B cell (primary cell): ENCODE data around the gene PRR14. TPM values are rescaled to one million over a fixed set of nuclear protein-coding genes. Genes with fewer than 3 reads are reported as not detected.
A peak's percentile ranks its signal among the peaks of the same experiment; 100 is the strongest.

ENCODE experiments used
- ATAC-seq: fragments of 200-7000 bp; cut with Tn5 transposase; one replicate; pipeline ENCODE4 v1.10.0; 2021; ENCODE audit warnings: low read depth, mild to moderate bottlenecking, moderate number of reproducible peaks, moderate library complexity
- CTCF ChIA-PET: fragments of 350-600 bp; sonication (Branson Sonifier 250); formaldehyde crosslinking; loops from one replicate; lab custom pipeline; 2021; ENCODE audit warnings: antibody characterized with exemption, inconsistent platforms; lab: Charles Lee
- POLR2A ChIA-PET: fragments of 350-600 bp; sonication (Branson Sonifier 250); formaldehyde crosslinking; loops from one replicate; lab custom pipeline; 2021; ENCODE audit warnings: antibody characterized with exemption; lab: Charles Lee
- DNase-seq: peaks from one replicate; pipeline ENCODE4 v3.0.0; 2013
- H2AFZ ChIP-seq: 2 replicates; pipeline ENCODE4 v1.6.1; 2012; ENCODE audit warnings: mild to moderate bottlenecking, low read depth, low read length; ENCODE audit not compliant: insufficient read depth, poor library complexity, severe bottlenecking
- H3K27ac ChIP-seq, 2 donors: 1 replicate in 1 of 2; 2 replicates in 1 of 2; pipeline ENCODE4 v1.5.1; 2012 to 2013; ENCODE audit warnings: low read length in 2 of 2, mild to moderate bottlenecking in 2 of 2, moderate library complexity in 1 of 2
- H3K27me3 ChIP-seq, 4 experiments: fragments of 200-600 bp in 1 of 4; sonication (generic) in 1 of 4; replicated peaks in 1 of 4; 1 replicate in 2 of 4; 2 replicates in 2 of 4; pipeline versions ENCODE4 v1.6.1 to v1.7.0; 2013 to 2016; ENCODE audit warnings: low read length in 3 of 4, mild to moderate bottlenecking in 2 of 4, mixed read lengths in 1 of 4, moderate library complexity in 1 of 4; ENCODE audit not compliant: insufficient read depth in 4 of 4, control insufficient read depth in 3 of 4; ENCODE audit errors: control extremely low read depth in 1 of 4
- H3K36me3 ChIP-seq, 2 experiments: replicated peaks in 1 of 2; 1 replicate in 1 of 2; 2 replicates in 1 of 2; pipeline versions ENCODE4 v1.6.1 to v1.7.1; 2013; ENCODE audit warnings: low read length in 1 of 2; ENCODE audit not compliant: insufficient read depth in 2 of 2, control insufficient read depth in 1 of 2; ENCODE audit errors: control extremely low read depth in 1 of 2, extremely low read depth in 1 of 2
- H3K4me1 ChIP-seq, 2 donors: fragments of 200-600 bp in 1 of 2; sonication (generic) in 1 of 2; 1 replicate in 1 of 2; 2 replicates in 1 of 2; pipeline versions ENCODE4 v1.5.1 to v1.6.1; 2013 to 2017; ENCODE audit warnings: low read length in 2 of 2; ENCODE audit not compliant: control insufficient read depth in 2 of 2, insufficient read depth in 2 of 2
- H3K4me2 ChIP-seq: replicated peaks from 2 replicates; pipeline ENCODE3; 2012; ENCODE audit warnings: mild to moderate bottlenecking, low read depth, low read length; ENCODE audit not compliant: poor library complexity, severe bottlenecking
- H3K4me3 ChIP-seq, 5 experiments: fragments of 200-600 bp in 1 of 5; sonication (generic) in 1 of 5; 1 replicate in 3 of 5; 2 replicates in 2 of 5; pipeline versions ENCODE4 v1.5.1 to v1.7.0; 2011 to 2016; ENCODE audit warnings: low read length in 4 of 5, mild to moderate bottlenecking in 4 of 5, low read depth in 2 of 5, control low read depth in 1 of 5, moderate library complexity in 1 of 5; ENCODE audit not compliant: insufficient read depth in 1 of 5; ENCODE audit errors: control extremely low read depth in 1 of 5, extremely low read depth in 1 of 5
- H3K79me2 ChIP-seq: fragments of 200-600 bp; sonication (generic); one replicate; pipeline ENCODE4 v1.6.0; 2016; ENCODE audit warnings: low read length; ENCODE audit not compliant: control insufficient read depth, insufficient read depth
- H3K9ac ChIP-seq: fragments of 200-600 bp; sonication (generic); 2 replicates; pipeline ENCODE4 v1.6.1; 2017; ENCODE audit warnings: mild to moderate bottlenecking, low read length, moderate library complexity
- H3K9me3 ChIP-seq, 3 donors: one replicate each; pipeline versions ENCODE4 v1.6.1 to v1.7.1; 2013; ENCODE audit warnings: low read length in 2 of 3; ENCODE audit not compliant: control insufficient read depth in 2 of 3, insufficient read depth in 1 of 3; ENCODE audit errors: control extremely low read depth in 1 of 3
- H4K20me1 ChIP-seq: 2 replicates; pipeline ENCODE4 v1.6.0; 2012; ENCODE audit warnings: mild to moderate bottlenecking, low read length; ENCODE audit not compliant: insufficient read depth, control insufficient read depth, poor library complexity, severe bottlenecking
- H3K27ac Mint-ChIP-seq: one replicate; pipeline ENCODE4 v1.8.0; 2021; ENCODE audit warnings: mixed read lengths
- H3K27me3 Mint-ChIP-seq: one replicate; pipeline ENCODE4 v1.8.0; 2021; ENCODE audit warnings: mixed read lengths
- H3K4me1 Mint-ChIP-seq: one replicate; pipeline ENCODE4 v1.8.0; 2021; ENCODE audit warnings: mixed read lengths
- H3K4me3 Mint-ChIP-seq: one replicate; pipeline ENCODE4 v1.8.0; 2021; ENCODE audit warnings: mixed read lengths
- H3K9me3 Mint-ChIP-seq: one replicate; pipeline ENCODE4 v1.8.0; 2022; ENCODE audit warnings: mixed read lengths; ENCODE audit not compliant: insufficient read depth
- CTCF ChIP-seq: fragments of 200-600 bp; IDR thresholded peaks from one replicate; pipeline ENCODE4 v1.8.0; 2022; ENCODE audit warnings: antibody characterized with exemption, mild to moderate bottlenecking
- EZH2 ChIP-seq: IDR thresholded peaks from 2 replicates; pipeline ENCODE4 v1.6.1; 2012; ENCODE audit warnings: borderline replicate concordance, low read depth, mild to moderate bottlenecking, moderate library complexity, low read length; ENCODE audit not compliant: insufficient read depth, poor library complexity, severe bottlenecking
- WGBS: methylation state at CpG from one replicate; pipeline ENCODE4 v1.1.5; 2013; ENCODE audit warnings: missing lambda C conversion rate; ENCODE audit not compliant: insufficient coverage; 5-methylcytosine and 5-hydroxymethylcytosine counted together
- intact Hi-C: fragments of 100-400 bp; cut with micrococcal nuclease; formaldehyde crosslinking; loops from one replicate; pipeline ENCODE4 v1.10.0; 2022
- polyA plus RNA-seq: library from polyadenylated mRNA; depleted of rRNA; stranded (reverse); fragments of >200 nt; gene quantifications from 2 replicates; pipeline ENCODE4 v1.2.3, GENCODE V29; 2012
- total RNA-seq, 2 donors: library from RNA; stranded (reverse); fragments of 120-200 nt in 1 of 2; gene quantifications; 1 replicate in 1 of 2; 2 replicates in 1 of 2; pipeline versions ENCODE4 v1.2.3 to v1.2.4, GENCODE V29; 2013 to 2022

The PRR14 gene
- total and polyA plus RNA-seq, 2 donors (not counting 1 experiment from before 2014, with no cell fraction given) = 62.4 to 95.8 TPM

DNA sequence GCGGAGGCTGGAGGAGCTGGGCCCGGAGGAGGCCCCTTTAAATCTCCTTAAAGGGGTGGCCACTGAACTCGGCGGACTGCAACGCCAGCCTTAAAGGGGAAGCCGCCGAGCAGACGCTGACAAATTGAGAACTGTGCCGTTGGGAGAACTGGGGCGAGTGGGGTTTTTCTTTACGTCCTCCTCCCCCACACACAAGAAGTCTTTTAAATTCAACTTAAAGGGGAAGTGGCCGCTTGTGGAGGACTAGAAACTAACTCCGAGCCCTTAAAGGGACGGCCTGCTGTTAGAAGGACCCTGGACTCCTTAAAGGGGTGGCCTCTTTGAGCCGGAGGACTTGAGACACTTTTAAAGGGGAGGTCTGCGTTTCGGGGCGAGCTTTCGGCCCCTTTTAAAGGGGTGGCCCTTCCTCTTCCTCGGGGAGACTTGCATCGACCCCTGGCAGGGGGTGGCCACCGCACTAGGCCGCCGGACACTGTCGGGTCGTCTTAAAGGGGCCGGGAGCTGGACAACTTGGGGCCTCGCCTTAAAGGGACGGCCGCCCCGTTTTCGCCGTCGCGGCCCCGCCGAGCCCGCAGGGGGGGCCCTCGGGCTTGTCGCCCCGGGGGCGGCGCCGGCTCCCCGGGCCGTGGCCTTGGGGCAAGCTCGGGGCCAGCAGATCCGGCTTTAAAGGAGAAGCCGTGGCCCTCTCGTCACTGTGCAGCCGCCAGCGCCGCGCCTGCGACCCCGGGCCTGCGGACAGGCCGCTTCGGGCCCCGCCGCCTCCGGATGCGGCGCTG, 8.2 kb downstream of the PRR14 start:
- peak overlapping the region; percentile 59 for H2AFZ ChIP-seq
- under 1% methylated on average over 57 of the region's 64 CpGs for WGBS
- POLR2A ChIA-PET = interaction anchor here (0.5 to 4.8 kb wide), 21 partner anchors 9 to 800 kb away, joined by 3 to 41 read pairs (median 4); partner anchors contain the start of genes ALDOA, ARMC5, CORO1A and DCTPP1

More for the DNA sequence above, 8.2 kb downstream of the PRR14 start:
- H3K4me3 ChIP-seq = peak overlapping the region; percentile 49 to 90 (median 79)
- H3K27me3 Mint-ChIP-seq = no peaks in the 10 kb centered on the region
- H3K27ac ChIP-seq = peak overlapping the region; percentile 88 to 98
- H3K9me3 ChIP-seq = no peaks in the 10 kb centered on the region
- H3K4me1 Mint-ChIP-seq = peaks cover 38% of the 10 kb centered on the region
- H3K27ac Mint-ChIP-seq = peak overlapping the region; percentile 100
- peak overlapping the region; percentile 97 for H3K4me2 ChIP-seq
- no peaks in the 10 kb centered on the region for H3K27me3 ChIP-seq
- intact Hi-C loops = loop anchor here (1.0 to 5.0 kb wide), 18 partner anchors 8 to 687 kb away; partner anchors contain the start of genes ALDOA, HIRIP3, INO80E and PHKG2
- H3K9ac ChIP-seq = peak overlapping the region; percentile 96
- H3K79me2 ChIP-seq = peaks cover 43% of the 10 kb centered on the region
- TF ChIP-seq CTCF (peak; percentile 33), EZH2 (no peak)
- peaks cover 1 to 58% of the 10 kb centered on the region in 2 experiments for H3K36me3 ChIP-seq
- H3K9me3 Mint-ChIP-seq = no peaks in the 10 kb centered on the region
- H3K4me1 ChIP-seq = peaks cover 30 to 51% of the 10 kb centered on the region in 2 donors
- H4K20me1 ChIP-seq = peaks cover 43% of the 10 kb centered on the region
- ATAC-seq = peak; percentile 18
- peak overlapping the region; percentile 97 for H3K4me3 Mint-ChIP-seq
- peak; percentile 100 for DNase-seq
- CTCF ChIA-PET = interaction anchor here (0.7 to 4.4 kb wide), 10 partner anchors 8 to 567 kb away, joined by 3 to 38 read pairs (median 8); partner anchors contain the start of genes DCTPP1, PRR14 and TBX6
